Duodenal mucosa (tissue), 2 donors: ENCODE measurements around the gene F10.

Experiments
- H3K27ac ChIP-seq: one replicate; pipeline ENCODE4 v1.7.0; 2013; ENCODE audit warnings: low read depth, low read length
- H3K27me3 ChIP-seq, 2 donors: one replicate each; pipeline ENCODE4 v1.7.0; 2013; ENCODE audit warnings: low read length in 2 of 2, control low read depth in 1 of 2; ENCODE audit not compliant: insufficient read depth in 2 of 2, control insufficient read depth in 1 of 2
- H3K36me3 ChIP-seq, 2 donors: one replicate each; pipeline ENCODE4 v1.7.0; 2013; ENCODE audit warnings: low read length in 2 of 2, control low read depth in 1 of 2; ENCODE audit not compliant: insufficient read depth in 2 of 2, control insufficient read depth in 1 of 2
- H3K4me1 ChIP-seq, 2 donors: one replicate each; pipeline ENCODE4 v1.7.0; 2013; ENCODE audit warnings: low read length in 2 of 2, control low read depth in 1 of 2; ENCODE audit not compliant: insufficient read depth in 2 of 2, control insufficient read depth in 1 of 2
- H3K4me3 ChIP-seq, 2 donors: one replicate each; pipeline ENCODE4 v1.7.0; 2013; ENCODE audit warnings: low read length in 2 of 2, low read depth in 1 of 2
- H3K9ac ChIP-seq, 2 donors: one replicate each; pipeline ENCODE4 v1.7.0; 2013; ENCODE audit warnings: low read length in 2 of 2, low read depth in 1 of 2
- H3K9me3 ChIP-seq, 2 donors: one replicate each; pipeline ENCODE4 v1.7.0; 2013; ENCODE audit warnings: low read length in 2 of 2, control low read depth in 1 of 2; ENCODE audit not compliant: control insufficient read depth in 1 of 2

Gene F10

GRCh38 chr13:113092776-113093579, 29.6 kb upstream of the F10 start:
- Histone ChIP-seq H3K4me1 (no peaks in the 10 kb centered on the region), H3K27ac (no peak overlapping the region), H3K9ac (no peak overlapping the region), H3K4me3 (no peak overlapping the region), H3K9me3 (no peaks in the 10 kb centered on the region), H3K27me3 (no peaks in the 10 kb centered on the region), H3K36me3 (peaks cover 0 to under 1% of the 10 kb centered on the region in 2 donors)

GRCh38 chr13:113093580-113094409, 28.8 kb upstream of the F10 start:
- Histone ChIP-seq H3K9ac (no peak overlapping the region), H3K36me3 (no peaks in the 10 kb centered on the region), H3K4me1 (no peaks in the 10 kb centered on the region), H3K27me3 (no peaks in the 10 kb centered on the region), H3K4me3 (no peak overlapping the region), H3K27ac (no peak overlapping the region), H3K9me3 (no peaks in the 10 kb centered on the region)

GRCh38 chr13:113094410-113094800, 28.2 kb upstream of the F10 start:
- no peak overlapping the region for H3K27ac ChIP-seq
- H3K36me3 ChIP-seq, result no peaks in the 10 kb centered on the region
- H3K4me3 ChIP-seq, result no peak overlapping the region
- H3K27me3 ChIP-seq, result no peaks in the 10 kb centered on the region
- H3K9me3 ChIP-seq, result no peaks in the 10 kb centered on the region
- no peaks in the 10 kb centered on the region for H3K4me1 ChIP-seq
- no peak overlapping the region for H3K9ac ChIP-seq

DNA sequence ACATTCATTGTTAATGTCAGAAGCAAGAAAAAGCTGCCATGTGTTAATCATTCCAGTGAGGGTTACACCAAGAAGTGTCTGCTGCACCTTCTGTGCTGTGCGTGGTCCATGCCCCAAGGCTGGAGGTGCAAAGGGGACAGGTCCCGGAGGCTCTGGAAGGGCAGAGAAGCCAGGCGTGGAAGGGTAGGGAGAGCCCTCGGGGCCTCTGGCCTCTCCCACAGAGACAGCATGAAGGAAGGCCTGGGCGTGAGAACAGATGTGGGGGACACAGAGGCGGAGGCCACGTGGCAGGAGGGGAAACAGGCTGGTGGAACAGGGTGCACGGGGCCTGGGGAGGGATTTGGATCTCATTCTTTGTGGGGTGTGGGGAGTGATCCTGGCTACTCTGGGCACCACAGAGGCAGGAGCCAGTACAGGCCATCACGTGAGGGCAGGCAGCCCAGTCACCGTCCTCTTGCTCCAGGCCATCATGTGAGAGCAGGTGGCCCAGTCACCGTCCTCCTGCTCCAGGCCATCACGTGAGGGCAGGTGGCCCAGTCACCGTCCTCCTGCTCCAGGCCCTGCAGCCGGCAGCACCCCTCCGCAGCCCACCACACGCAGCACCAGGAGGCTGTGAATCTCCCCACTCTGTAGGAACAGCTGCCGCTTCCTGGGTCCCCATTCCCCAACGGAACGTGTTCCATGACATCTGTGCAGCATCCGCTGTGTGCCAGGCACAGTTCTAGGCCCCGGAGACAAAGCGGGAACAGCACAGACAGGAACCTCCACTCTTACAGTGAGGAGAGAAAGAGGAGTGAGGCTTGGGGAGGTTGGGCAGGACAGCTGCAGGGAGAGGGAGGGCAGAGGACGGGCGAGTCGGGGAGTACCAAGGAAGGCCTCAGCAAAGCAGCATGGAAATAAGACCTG, 27.2 kb upstream of the F10 start:
- Histone ChIP-seq H3K27ac (no peak overlapping the region), H3K9ac (no peak overlapping the region), H3K36me3 (no peaks in the 10 kb centered on the region), H3K9me3 (no peaks in the 10 kb centered on the region), H3K4me1 (no peaks in the 10 kb centered on the region), H3K4me3 (no peak overlapping the region), H3K27me3 (no peaks in the 10 kb centered on the region)

DNA sequence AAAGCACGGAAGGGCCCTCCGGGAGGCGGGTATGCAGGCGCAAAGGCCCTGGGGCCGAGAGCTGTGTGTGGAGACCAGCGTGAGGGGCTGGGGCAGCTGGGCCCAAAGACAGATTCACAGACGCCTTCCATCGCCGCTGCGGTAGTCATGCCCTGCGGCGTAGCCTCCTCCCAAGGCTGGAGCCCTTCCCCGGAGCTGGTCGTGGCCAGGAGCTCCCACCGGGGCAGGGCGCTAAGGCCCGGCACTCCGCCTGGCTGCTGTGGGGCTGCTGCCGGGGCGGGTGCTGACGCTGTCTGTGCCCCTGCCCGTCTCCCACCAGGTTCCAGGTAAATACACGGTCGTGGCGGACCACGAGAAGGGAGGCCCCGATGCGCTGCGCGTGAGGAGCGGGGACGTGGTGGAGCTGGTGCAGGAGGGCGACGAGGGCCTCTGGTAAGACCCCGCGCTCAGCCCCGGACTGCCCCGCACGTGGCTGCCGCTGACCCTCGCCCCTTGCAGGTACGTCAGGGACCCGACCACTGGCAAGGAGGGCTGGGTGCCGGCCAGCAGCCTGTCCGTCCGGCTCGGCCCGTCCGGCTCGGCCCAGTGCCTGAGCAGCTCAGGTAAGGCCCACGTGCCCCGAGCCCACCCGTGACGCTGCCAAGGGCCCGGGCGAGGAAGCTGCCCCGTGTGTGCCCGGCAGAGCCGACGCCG, 26.4 kb upstream of the F10 start:
- Histone ChIP-seq H3K9me3 (no peaks in the 10 kb centered on the region), H3K27ac (no peak overlapping the region), H3K9ac (no peak overlapping the region), H3K27me3 (no peaks in the 10 kb centered on the region), H3K4me3 (no peak overlapping the region), H3K4me1 (no peaks in the 10 kb centered on the region), H3K36me3 (no peaks in the 10 kb centered on the region)

GRCh38 chr13:113096745-113097305, 25.8 kb upstream of the F10 start:
- no peak overlapping the region for H3K4me3 ChIP-seq
- no peaks in the 10 kb centered on the region for H3K36me3 ChIP-seq
- no peaks in the 10 kb centered on the region for H3K9me3 ChIP-seq
- no peaks in the 10 kb centered on the region for H3K27me3 ChIP-seq
- no peaks in the 10 kb centered on the region for H3K4me1 ChIP-seq
- no peak overlapping the region for H3K27ac ChIP-seq
- no peak overlapping the region for H3K9ac ChIP-seq

- Histone ChIP-seq H3K27me3 (no peaks in the 10 kb centered on the region), H3K27ac (no peak overlapping the region), H3K4me1 (no peaks in the 10 kb centered on the region), H3K9ac (no peak overlapping the region), H3K36me3 (no peaks in the 10 kb centered on the region), H3K4me3 (no peak overlapping the region), H3K9me3 (no peaks in the 10 kb centered on the region)
Observed at GRCh38 chr13:113097651-113098050, 24.9 kb upstream of the F10 start.

- no peaks in the 10 kb centered on the region for H3K27me3 ChIP-seq
- H3K4me1 ChIP-seq, result no peaks in the 10 kb centered on the region
- no peaks in the 10 kb centered on the region for H3K9me3 ChIP-seq
- H3K36me3 ChIP-seq, result no peaks in the 10 kb centered on the region
- no peak overlapping the region for H3K4me3 ChIP-seq
- no peak overlapping the region for H3K27ac ChIP-seq
- no peak overlapping the region for H3K9ac ChIP-seq
Observed at GRCh38 chr13:113098162-113098732, 24.4 kb upstream of the F10 start.

- Histone ChIP-seq H3K27me3 (no peaks in the 10 kb centered on the region), H3K36me3 (no peaks in the 10 kb centered on the region), H3K27ac (no peak overlapping the region), H3K4me3 (no peak overlapping the region), H3K4me1 (no peaks in the 10 kb centered on the region), H3K9ac (no peak overlapping the region), H3K9me3 (no peaks in the 10 kb centered on the region)
Observed at GRCh38 chr13:113099142-113099541, 23.5 kb upstream of the F10 start.
